A549 (cell line): ENCODE data around the gene TRIM71. TPM values are rescaled to one million over a fixed set of nuclear protein-coding genes. Genes with fewer than 3 reads are reported as not detected.
"Not testable (repeated sequence)": the region's sequence is repeated elsewhere in the genome, so short reads cannot be mapped to it uniquely, and the experiment has no call there.

ENCODE experiments used
- ATAC-seq, 2 experiments: fragments of 200-7000 bp in 1 of 2; fragments of >200 bp in 1 of 2; cut with Nextera tagmentation in 1 of 2; cut with Tn5 transposase in 1 of 2; 3 replicates each; pipeline versions ENCODE4 v1.8.0 to v1.9.1; 2018 to 2020; ENCODE audit warnings: mild to moderate bottlenecking in 1 of 2, moderate library complexity in 1 of 2
- CTCF ChIA-PET: fragments of 300-600 bp; sonication (Branson Sonifier 250); formaldehyde crosslinking; extraction: SDS; loops from one replicate; lab custom pipeline; 2021; ENCODE audit warnings: antibody characterized with exemption, inconsistent platforms; lab: Yijun Ruan, JAX
- POLR2A ChIA-PET: fragments of 350-600 bp; formaldehyde crosslinking; extraction: SDS; loops from one replicate; lab custom pipeline; 2021; ENCODE audit warnings: antibody characterized with exemption, inconsistent platforms; lab: Yijun Ruan, JAX
- DNase-seq, 2 experiments: peaks; one replicate each; pipeline versions ENCODE4 v3.0.0 to v3.0.0-alpha.2; 2011 to 2016; ENCODE audit warnings: low read depth in 1 of 2, low spot score in 1 of 2
- FAIRE-seq: peaks from 2 replicates; lab custom pipeline; 2011; peaks lifted over from hg19 to GRCh38; lab: Jason Lieb, UNC
- H3K27ac ChIP-seq, 2 experiments: fragments of >200 bp; sonication (Bioruptor Twin); formaldehyde crosslinking; 3 replicates each; pipeline ENCODE4 v1.5.1; 2016 to 2017
- H3K4me1 ChIP-seq: fragments of >200 bp; sonication (Bioruptor Twin); formaldehyde crosslinking; 3 replicates; pipeline ENCODE4 v1.6.1; 2016
- H3K4me2 ChIP-seq: fragments of >200 bp; sonication (Bioruptor Twin); formaldehyde crosslinking; 3 replicates; pipeline ENCODE4 v1.6.1; 2016
- H3K4me3 ChIP-seq: fragments of >200 bp; sonication (Bioruptor Twin); formaldehyde crosslinking; 3 replicates; pipeline ENCODE4 v1.5.1; 2016
- H3K9me3 ChIP-seq: fragments of >200 bp; sonication (Bioruptor Twin); formaldehyde crosslinking; 3 replicates; pipeline ENCODE4 v1.6.1; 2016
- CBX8 ChIP-seq: fragments of 200-600 bp; sonication (generic); IDR thresholded peaks from 2 replicates; pipeline ENCODE4 v1.6.1; 2016
- CEBPB ChIP-seq, 2 experiments: fragments of >200 bp in 1 of 2; sonication (Bioruptor Twin) in 1 of 2; formaldehyde crosslinking in 1 of 2; IDR thresholded peaks; 2 replicates each; pipeline ENCODE4 v1.6.1; 2012 to 2016
- EHMT2 ChIP-seq: fragments of 200-600 bp; sonication (generic); IDR thresholded peaks from 2 replicates; pipeline ENCODE4 v1.6.1; 2016; ENCODE audit warnings: antibody characterized with exemption, low read depth, mild to moderate bottlenecking, moderate library complexity
- ESRRA ChIP-seq: fragments of 150-350 bp; IDR thresholded peaks from 2 replicates; pipeline ENCODE4 v1.6.1; 2014; ENCODE audit warnings: mild to moderate bottlenecking, low read length, borderline replicate concordance
- HEYL ChIP-seq: fragments of 250-450 bp; sonication (Bioruptor Pico); IDR thresholded peaks from 2 replicates; pipeline ENCODE4 v1.8.0; 2021; ENCODE audit warnings: mild to moderate bottlenecking, moderate library complexity
- HOXB13 ChIP-seq: fragments of 250-450 bp; sonication (Bioruptor Pico); IDR thresholded peaks from 2 replicates; pipeline ENCODE4 v1.5.0; 2020; ENCODE audit warnings: low read depth, mild to moderate bottlenecking, moderate library complexity
- NPAS2 ChIP-seq: fragments of 250-450 bp; sonication (Bioruptor Pico); IDR thresholded peaks from 2 replicates; pipeline ENCODE4 v1.8.0; 2022; ENCODE audit warnings: mild to moderate bottlenecking, moderate library complexity, borderline replicate concordance
- RAD21 ChIP-seq, 2 experiments: fragments of >200 bp in 1 of 2; sonication (Bioruptor Twin) in 1 of 2; formaldehyde crosslinking in 1 of 2; IDR thresholded peaks in 1 of 2; conservative IDR thresholded peaks in 1 of 2; 2 replicates in 1 of 2; 3 replicates in 1 of 2; pipeline ENCODE4 v1.6.1; 2012 to 2018; ENCODE audit warnings: inconsistent platforms in 1 of 2
- RCOR1 ChIP-seq: fragments of 150-350 bp; IDR thresholded peaks from 2 replicates; pipeline ENCODE4 v1.6.1; 2014; ENCODE audit warnings: antibody characterized with exemption, low read length, low read depth
- RNF2 ChIP-seq: fragments of 200-600 bp; sonication (generic); IDR thresholded peaks from 2 replicates; pipeline ENCODE4 v1.6.1; 2016; ENCODE audit warnings: low read depth, mild to moderate bottlenecking, antibody characterized with exemption, moderate library complexity, borderline replicate concordance
- SMC3 ChIP-seq: fragments of >200 bp; sonication (Bioruptor Twin); formaldehyde crosslinking; IDR thresholded peaks from 3 replicates; pipeline ENCODE4 v1.6.1; 2018; ENCODE audit warnings: inconsistent platforms
- ZFP36 ChIP-seq: fragments of 450-650 bp; IDR thresholded peaks from 2 replicates; pipeline ENCODE4 v1.6.1; 2014; ENCODE audit warnings: borderline replicate concordance; ENCODE audit not compliant: partially characterized antibody
- ZSCAN20 ChIP-seq: fragments of 250-450 bp; sonication (Bioruptor Pico); IDR thresholded peaks from 2 replicates; pipeline ENCODE4 v1.8.0; 2022; ENCODE audit warnings: mild to moderate bottlenecking, moderate library complexity
- WGBS: methylation state at CpG from one replicate; pipeline ENCODE4 v1.1.6; 2017; ENCODE audit errors: missing lambda C conversion rate; 5-methylcytosine and 5-hydroxymethylcytosine counted together
- polyA plus RNA-seq, 4 experiments: library from polyadenylated mRNA; depleted of rRNA in 3 of 4; stranded (reverse); fragments of >200 nt; fragmentation: RNase III in 1 of 4; extraction: RNeasy Plus Mini Kit Qiagen cat#74134 plus additional on column Dnase treatment in 1 of 4; gene quantifications; 2 replicates in 3 of 4; 3 replicates in 1 of 4; pipeline ENCODE4 v1.2.3, GENCODE V29; 2011 to 2017
- TF ChIP-seq, protein P1 (sequence below): fragments of >200 bp; sonication (Bioruptor Twin); formaldehyde crosslinking; IDR thresholded peaks from 3 replicates; pipeline ENCODE4 v1.6.1; 2016
- TF ChIP-seq, protein P2 (sequence below): fragments of 250-450 bp; sonication (Bioruptor Pico); IDR thresholded peaks from 2 replicates; pipeline ENCODE4 v1.5.0; 2020; ENCODE audit warnings: low read depth, mild to moderate bottlenecking, moderate library complexity
- TF ChIP-seq, protein P3 (sequence below): IDR thresholded peaks from 2 replicates; pipeline ENCODE4 v1.6.1; 2012; ENCODE audit warnings: low read depth, borderline replicate concordance

The TRIM71 gene
- polyA plus RNA-seq, 2 of the 4 experiments (the other 2 are of a cell fraction), result 0.01 TPM; not detected in 1

DNA sequence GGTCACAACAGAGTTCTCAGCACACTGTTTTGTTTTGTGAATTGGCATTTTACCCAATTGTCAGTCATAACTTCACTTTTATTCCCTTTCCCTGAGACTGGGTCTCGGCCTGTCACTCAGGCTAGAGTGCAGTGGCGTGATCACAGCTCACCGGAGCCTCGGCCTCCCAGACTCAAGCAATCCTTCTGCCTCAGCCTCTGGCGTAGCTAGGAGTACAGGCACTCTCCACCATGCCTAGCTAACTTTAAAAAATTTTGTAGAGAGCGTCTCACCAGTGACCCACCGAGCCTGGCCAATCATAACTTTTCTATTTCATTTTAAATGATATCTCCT lies 26.5 kb downstream of the TRIM71 start:
- WGBS, result 77% methylated on average over 7 of the region's 7 CpGs
- Histone ChIP-seq H3K9me3 (no peaks in the 10 kb centered on the region), H3K27ac (no peak overlapping the region), H3K4me2 (no peak overlapping the region), H3K4me1 (peaks cover 17% of the 10 kb centered on the region)
- CTCF ChIA-PET, result interaction anchor here (0.6 to 1.4 kb wide), 2 partner anchors 13 to 16 kb away, joined by 3 read pairs; no protein-coding TSS in a partner anchor
- DNase-seq, result no peak
- TF ChIP-seq CEBPB (IDR thresholded peaks at IDR 0.05) (no peak), RAD21 (conservative IDR thresholded peaks at IDR 0.05 in 1 of 2, IDR thresholded peaks at IDR 0.05 in 1 of 2) (no peak), ESRRA (no peak), NPAS2 (no peak), HEYL (CRISPR knock-in tag) (no peak), HOXB13 (CRISPR knock-in tag) (no peak), RNF2 (no peak)
- TF ChIP-seq, protein P1, sequence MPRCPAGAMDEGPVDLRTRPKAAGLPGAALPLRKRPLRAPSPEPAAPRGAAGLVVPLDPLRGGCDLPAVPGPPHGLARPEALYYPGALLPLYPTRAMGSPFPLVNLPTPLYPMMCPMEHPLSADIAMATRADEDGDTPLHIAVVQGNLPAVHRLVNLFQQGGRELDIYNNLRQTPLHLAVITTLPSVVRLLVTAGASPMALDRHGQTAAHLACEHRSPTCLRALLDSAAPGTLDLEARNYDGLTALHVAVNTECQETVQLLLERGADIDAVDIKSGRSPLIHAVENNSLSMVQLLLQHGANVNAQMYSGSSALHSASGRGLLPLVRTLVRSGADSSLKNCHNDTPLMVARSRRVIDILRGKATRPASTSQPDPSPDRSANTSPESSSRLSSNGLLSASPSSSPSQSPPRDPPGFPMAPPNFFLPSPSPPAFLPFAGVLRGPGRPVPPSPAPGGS, result no peak
- TF ChIP-seq, protein P2, sequence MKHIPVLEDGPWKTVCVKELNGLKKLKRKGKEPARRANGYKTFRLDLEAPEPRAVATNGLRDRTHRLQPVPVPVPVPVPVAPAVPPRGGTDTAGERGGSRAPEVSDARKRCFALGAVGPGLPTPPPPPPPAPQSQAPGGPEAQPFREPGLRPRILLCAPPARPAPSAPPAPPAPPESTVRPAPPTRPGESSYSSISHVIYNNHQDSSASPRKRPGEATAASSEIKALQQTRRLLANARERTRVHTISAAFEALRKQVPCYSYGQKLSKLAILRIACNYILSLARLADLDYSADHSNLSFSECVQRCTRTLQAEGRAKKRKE (CRISPR knock-in tag), result no peak
- TF ChIP-seq, all 56 proteins: peak for 0
- POLR2A ChIA-PET, result no interaction called here
- no peak for FAIRE-seq
- ATAC-seq, result no peak
- H3K4me3 ChIP-seq, result no peak overlapping the region

DNA sequence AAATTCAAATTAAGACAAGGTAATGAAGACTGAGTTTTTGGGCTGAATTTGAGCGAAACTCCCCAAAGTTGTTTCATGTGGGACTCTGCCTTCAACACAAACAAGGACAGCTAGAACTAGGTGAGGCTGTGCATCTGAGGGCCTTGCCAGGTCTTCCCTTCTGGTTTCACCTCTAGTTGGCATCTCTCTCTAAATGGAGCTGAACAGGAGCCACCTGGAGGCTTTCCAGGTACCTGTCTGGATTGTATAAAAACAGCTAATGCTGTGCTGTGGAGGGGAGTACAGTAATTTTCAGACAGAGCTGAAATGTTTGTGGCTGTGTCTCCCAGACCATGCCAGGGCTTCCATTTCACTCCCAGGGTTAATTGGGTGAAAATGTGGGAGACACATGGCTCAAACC lies 27.1 kb downstream of the TRIM71 start:
- Histone ChIP-seq H3K27ac (no peak overlapping the region), H3K4me1 (peaks cover 15% of the 10 kb centered on the region), H3K4me2 (no peak overlapping the region), H3K4me3 (no peak overlapping the region), H3K9me3 (no peaks in the 10 kb centered on the region)
- DNase-seq (no peak), FAIRE-seq (no peak), ATAC-seq (no peak)
- WGBS, result 92% methylated on average over 1 of the region's 1 CpG
- CTCF ChIA-PET, result interaction anchor here (0.6 to 1.4 kb wide), 3 partner anchors 12 to 90 kb away, joined by 3 to 4 read pairs (median 3); no protein-coding TSS in a partner anchor
- POLR2A ChIA-PET, result no interaction called here
- no peak for TF ChIP-seq CBX8
- no peak for TF ChIP-seq RCOR1
- no peak for TF ChIP-seq SMC3
- no peak for TF ChIP-seq ZFP36
- no peak for TF ChIP-seq EHMT2
- TF ChIP-seq ZSCAN20 (CRISPR knock-in tag), result no peak
- TF ChIP-seq, protein P3, sequence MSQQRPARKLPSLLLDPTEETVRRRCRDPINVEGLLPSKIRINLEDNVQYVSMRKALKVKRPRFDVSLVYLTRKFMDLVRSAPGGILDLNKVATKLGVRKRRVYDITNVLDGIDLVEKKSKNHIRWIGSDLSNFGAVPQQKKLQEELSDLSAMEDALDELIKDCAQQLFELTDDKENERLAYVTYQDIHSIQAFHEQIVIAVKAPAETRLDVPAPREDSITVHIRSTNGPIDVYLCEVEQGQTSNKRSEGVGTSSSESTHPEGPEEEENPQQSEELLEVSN, result no peak
- TF ChIP-seq, all 56 proteins: peak for 0

DNA sequence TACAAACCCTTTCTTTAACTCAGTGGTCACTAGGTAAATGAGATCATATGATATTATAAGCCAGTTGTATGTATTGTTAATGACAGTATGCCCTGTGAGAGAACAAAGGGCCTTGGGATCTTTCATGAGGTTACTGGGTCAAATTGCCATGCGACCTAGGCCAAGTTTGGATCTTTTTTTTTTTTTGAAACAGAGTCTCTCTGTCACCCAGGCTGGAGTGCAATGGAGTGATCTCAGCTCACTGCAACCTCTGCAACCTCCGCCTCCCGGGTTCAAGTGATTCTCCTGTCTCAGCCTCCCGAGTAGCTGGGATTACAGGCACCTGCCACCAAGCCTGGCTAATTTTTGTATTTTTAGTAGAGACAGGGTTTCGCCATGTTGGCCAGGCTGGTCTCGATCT lies 27.7 kb downstream of the TRIM71 start:
- H3K9me3 ChIP-seq, FAIRE-seq, POLR2A ChIA-PET, ATAC-seq, H3K4me3 ChIP-seq, DNase-seq, H3K4me2 ChIP-seq, H3K27ac ChIP-seq: not testable (repeated sequence)
- 73% methylated on average over 6 of the region's 6 CpGs for WGBS
- CTCF ChIA-PET, result interaction anchor here (0.7 to 1.4 kb wide), 3 partner anchors 11 to 445 kb away, joined by 3 to 4 read pairs (median 3); no protein-coding TSS in a partner anchor
- peaks cover 13% of the 10 kb centered on the region for H3K4me1 ChIP-seq

DNA sequence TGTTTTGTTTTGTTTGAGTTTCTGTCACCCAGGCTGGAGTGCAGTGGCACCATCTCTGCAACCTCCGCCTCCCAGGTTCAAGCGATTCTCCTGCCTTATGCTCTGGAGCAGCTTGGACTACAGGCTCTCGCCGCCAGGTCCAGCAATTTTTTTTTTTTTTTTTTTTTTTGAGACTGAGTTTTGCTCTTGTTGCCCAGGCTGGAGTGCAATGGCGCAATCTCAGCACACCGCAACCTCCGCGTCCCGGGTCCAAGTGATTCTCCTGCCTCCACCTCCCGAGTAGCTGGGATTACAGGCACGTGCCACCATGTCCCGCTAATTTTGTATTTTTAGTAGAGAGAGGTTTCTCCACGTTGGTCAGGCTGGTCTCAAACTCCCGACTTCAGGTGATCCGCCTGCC lies 29.2 kb downstream of the TRIM71 start:
- WGBS, result 81% methylated on average over 15 of the region's 15 CpGs
- H3K4me3 ChIP-seq, H3K9me3 ChIP-seq, FAIRE-seq, CTCF ChIA-PET, H3K4me2 ChIP-seq, H3K27ac ChIP-seq, ATAC-seq, DNase-seq: not testable (repeated sequence)
- peaks cover 10% of the 10 kb centered on the region for H3K4me1 ChIP-seq
- POLR2A ChIA-PET, result interaction anchor here (0.7 kb wide), 1 partner anchor 586 kb away, joined by 6 read pairs; no protein-coding TSS in a partner anchor
